Measurements from ENCODE around the gene TSN.
A peak's percentile ranks its signal among the peaks of the same experiment; 100 is the strongest.

The TSN gene

GRCh38 chr2:121748202-121748601 lies 7.2 kb upstream of the TSN start:
- no peak for DNase-seq

- DNase-seq = no peak
These were observed 607 bp upstream of the TSN start for GRCh38 chr2:121754851-121755236.

GRCh38 chr2:121764681-121765228 lies 9.3 kb downstream of the TSN start:
- no peak for DNase-seq

DNA sequence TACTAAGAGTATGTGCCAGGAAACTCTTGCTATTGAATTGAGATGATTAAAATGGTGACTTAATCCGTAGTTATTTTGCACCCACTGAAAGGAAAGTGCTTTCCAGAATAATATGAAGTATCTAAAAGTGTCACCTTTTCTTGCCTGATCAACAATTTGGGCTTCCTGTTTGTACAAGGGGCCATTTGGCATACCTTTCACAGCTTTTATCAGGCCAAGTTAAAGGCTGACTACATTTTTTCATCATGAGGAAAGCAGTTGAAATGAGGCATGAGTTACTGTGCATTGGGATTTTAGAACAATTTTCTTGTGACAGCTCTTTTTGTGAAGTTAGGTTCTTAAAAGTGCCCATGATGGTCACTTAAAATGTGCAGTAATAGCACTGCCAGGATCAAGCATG lies 11.2 kb downstream of the TSN start:
- DNase-seq = no peak

DNA sequence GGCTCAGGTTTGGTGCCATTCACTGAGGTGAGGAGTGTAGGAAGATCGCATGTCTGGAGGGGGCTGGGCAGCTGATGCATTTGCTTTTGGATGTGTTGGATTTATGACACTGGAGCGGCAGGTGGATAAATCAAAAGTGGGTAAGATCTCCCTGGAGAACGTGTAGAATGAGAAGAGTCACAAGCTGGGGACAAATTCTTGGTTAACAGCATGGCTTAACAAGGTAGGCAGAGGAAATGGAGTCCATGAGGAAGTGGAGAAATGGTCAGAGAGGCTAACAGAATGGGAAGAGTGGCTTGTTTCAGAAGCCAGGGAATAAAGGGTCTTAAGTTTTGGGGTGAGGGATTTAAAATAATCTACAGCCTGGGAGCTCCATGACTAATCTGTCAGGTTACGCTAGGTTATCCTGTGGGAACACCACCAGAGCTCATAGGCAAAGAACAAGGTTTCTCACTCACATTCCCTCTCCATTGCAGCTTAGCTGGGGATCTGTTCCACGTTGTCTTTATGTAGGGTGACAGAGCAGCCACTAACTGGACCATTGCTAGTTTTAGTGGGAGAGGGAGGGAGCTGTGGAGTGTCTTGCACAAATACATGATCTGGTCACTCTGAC lies 12.8 kb downstream of the TSN start:
- DNase-seq = no peak

DNA sequence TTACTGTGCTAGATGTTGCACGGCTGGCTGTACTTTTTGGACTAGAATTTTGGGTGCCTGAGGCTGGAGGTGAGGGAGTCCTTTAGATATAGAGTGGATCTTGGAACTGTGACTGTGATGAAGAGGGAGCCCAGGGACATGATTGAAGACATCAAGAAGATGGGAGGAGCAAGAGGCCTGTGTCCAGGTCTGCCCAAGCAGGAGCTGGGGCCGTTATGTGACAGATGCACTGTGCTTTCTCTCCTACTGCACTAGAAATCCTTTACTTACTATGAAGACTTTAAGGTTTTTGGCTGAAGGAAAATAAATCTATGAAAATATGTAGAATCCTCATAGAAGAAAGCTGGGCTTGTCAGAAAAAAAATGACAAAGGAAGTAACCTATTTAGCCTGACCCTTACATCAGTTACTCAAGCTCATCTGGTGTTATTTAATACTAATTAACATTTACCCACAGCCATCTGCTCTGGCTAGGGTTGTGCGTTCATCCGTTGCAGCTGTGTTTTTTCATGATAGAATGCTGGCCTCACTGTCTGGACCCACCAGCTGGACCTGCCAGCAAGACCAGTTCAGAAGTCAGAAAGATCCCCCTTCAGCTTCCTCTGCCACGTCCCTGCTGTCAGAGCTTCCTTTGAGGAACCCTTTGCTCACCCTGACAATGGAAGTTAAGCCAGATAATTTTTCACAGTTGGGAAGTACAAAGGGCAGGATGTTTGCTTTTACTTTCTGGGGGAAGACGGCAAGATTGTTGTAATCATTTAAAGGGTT lies 16.7 kb downstream of the TSN start:
- no peak for DNase-seq

DNA sequence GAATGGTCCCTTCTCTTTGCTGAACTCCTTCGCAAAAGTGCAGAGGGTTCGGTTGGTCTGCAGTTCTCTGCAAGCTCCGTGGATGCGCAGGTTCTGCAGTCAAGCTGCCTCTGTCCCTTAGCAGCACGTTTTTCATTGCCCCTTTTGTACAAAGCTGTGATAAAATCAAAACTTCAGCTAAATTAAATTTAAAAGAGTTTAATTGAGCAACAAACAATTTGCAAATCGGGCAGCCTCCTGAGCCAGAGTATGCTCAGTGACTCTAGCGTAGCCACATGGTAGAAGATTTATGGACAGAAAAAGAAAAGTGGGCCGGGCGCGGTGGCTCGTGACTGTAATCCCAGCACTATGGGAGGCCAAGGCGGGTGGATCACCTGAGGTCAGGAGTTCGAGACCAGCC lies 18.8 kb downstream of the TSN start:
- DNase-seq = no peak

DNA sequence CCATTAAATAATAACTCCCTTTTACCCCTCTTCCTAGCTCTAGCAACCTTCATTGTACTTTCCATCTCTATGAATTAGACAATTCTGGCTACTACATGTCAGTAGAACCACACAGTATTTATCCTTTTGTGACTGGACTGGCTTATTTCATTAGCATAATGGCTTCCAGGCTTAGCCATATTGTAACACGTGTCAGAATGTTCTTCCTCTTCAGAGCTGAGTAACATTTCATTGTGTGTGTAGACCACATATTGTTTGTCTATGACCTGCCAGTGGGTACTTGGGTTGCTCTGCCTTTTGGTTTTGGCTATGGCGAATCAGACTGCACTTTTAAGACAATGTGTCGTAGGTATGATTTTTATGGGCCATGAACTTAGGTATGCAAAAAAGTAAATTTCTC lies 20.9 kb downstream of the TSN start:
- no peak for DNase-seq

GRCh38 chr2:121776885-121777698 lies 21.6 kb downstream of the TSN start:
- no peak for DNase-seq

GRCh38 chr2:121777699-121778058 lies 22.2 kb downstream of the TSN start:
- no peak for DNase-seq

GRCh38 chr2:121778741-121779487 lies 23.5 kb downstream of the TSN start:
- no peak for DNase-seq

DNA sequence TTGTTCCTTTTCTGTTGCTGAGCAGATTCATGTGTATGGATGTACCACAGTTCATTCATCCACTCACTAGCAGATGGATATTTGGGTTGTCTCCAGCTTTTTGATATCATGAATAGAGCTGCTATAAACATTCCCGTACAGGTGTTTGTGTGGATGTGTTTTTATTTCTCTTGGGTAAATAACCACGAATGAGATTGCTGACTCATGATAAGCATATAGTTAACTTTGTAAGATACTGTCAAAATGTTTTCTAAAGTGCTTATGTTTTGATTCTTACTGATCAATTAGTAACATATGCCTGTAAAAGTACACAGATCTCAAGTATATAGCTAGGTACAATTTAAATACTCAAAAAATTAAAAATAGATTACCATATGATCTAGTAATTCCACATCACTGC lies 27.7 kb downstream of the TSN start:
- DNase-seq = no peak

DNA sequence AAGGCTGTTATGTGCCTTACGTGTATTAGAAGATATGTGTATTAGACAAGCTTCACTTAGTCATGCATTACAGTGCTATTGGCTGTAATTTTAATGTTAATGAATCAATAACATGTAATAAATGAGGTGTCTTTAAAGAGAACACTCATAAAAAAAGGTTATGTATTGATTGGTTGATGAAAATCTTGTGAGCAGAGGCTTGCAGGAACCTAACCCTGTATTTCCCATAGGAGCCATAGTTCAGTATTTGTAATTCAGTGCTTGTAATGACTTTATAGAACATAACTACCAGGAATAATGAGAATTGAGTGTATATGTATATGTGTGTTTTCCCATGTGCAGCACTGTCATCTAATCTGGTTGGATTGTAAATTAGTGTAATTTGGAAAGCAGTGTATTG lies 33.2 kb downstream of the TSN start:
- no peak for DNase-seq

- DNase-seq = no peak
These were observed 35.0 kb downstream of the TSN start for GRCh38 chr2:121790276-121790956.

DNA sequence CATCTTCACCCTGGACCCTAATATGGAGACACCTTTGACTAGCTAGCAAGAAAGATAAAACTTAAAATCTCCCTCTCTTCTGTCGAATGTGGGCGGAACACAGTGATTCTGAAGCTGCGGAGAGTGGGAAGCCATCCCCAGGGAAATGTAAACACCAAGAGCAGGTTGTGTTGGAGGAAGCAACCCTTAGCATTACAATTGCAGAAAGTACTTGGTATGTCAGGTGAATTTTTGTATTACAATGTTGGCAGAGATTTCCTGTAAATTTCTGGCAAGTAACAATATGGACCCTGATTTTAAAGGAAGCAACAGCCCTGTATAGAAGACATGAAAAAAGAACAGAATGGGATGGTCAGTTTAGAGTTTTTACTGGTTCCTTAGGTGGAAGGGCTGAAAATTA lies 35.8 kb downstream of the TSN start:
- no peak for DNase-seq

DNA sequence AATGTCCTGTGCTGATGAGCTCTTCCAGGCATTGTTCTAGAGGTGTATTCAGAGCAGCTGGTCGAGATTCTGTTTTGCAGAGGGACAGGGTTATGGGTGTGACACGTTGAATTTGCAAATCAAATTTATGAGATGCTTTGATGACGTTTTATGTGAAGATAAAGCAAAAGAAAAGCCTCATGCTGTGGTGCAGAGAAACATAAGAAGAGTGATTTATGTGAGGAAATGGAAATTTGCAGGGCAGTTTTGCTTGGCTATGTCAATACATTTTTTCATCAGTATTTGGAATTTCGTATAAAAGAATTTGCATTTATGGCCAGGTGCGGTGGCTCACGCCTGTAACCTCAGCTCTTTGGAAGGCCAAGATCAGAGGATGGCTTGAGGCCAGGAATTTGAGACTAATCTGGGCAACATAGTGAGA lies 36.4 kb downstream of the TSN start:
- DNase-seq = no peak

DNA sequence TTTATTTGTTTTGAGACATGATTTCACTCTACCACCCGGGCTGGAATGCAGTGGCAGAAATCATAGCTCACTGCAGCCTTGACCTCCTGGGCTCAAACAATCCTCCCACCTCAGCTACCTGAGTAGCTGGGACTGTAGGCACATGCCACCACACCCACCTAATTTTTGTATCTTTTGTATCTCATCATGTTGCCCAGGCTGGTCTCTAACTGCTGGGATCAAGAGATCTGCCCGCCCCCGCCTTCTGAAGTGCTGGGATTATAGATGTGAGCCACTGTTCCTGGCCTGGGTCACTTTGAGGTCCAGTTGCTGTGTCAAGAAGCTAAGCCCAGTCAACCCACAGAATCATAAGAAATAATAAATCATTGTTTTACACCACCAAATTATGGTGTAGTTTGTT lies 38.4 kb downstream of the TSN start:
- no peak for DNase-seq

DNA sequence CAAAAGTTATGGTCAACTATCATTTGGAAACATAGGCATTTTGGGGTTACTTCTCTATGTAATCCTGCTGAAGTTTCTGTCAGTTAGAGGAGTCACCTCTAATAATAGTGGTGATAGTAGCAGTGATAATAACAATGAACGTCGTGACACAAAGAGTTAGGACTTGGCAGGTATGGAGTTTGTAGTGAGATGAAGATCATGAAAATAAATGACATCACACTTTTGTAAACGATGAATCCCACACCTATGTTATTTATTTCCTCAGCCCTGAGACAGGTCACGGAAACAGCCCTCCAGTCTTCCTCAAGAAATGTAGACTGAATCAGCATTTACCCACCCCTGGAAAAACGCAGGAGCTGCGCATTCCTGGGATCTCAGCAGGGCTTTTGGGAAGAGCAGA lies 38.8 kb downstream of the TSN start:
- DNase-seq = no peak

DNA sequence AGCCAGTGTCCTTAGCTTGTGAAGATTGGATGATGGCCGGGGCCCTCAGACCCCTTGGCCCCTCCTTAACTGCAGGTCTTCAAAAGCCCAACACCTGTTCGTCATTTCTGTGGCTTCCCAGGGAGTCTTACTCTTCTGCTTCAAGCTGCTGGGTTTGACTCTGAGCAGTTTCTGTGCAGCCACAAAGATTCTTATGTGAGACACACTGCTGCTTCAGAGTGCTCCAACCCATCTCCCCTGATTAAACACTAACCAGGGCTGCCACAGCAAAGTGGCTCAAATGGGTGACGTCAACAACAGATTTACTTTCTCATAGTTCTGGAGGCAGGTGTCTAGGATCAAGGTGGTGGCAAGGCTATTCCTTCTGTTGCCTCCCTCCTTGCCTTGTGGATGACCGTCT lies 40.8 kb downstream of the TSN start:
- DNase-seq = no peak

DNA sequence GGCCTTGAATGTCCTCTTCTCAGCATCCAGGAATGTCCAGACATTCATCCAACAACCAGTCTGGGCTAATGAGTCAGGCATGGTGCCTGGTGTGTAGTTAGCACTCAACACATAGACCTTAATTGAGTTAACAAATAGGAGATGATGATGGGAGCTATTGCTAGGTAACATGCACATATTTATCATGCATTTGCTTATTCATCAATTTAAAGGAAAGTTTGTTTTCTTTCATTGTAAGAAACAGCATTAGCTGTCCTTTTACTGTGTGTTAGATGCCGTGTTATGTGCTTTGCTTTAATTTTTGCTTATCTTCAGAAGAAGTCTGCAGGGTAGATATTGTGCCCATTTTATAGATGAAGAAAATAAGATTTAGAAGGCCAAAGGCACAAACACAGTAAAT lies 43.2 kb downstream of the TSN start:
- no peak for DNase-seq

- no peak for DNase-seq
These were observed 46.5 kb downstream of the TSN start for GRCh38 chr2:121801916-121802315.

GRCh38 chr2:121803503-121803902 lies 48.1 kb downstream of the TSN start:
- DNase-seq = peak in 1 of 2 experiments; percentile 7

DNA sequence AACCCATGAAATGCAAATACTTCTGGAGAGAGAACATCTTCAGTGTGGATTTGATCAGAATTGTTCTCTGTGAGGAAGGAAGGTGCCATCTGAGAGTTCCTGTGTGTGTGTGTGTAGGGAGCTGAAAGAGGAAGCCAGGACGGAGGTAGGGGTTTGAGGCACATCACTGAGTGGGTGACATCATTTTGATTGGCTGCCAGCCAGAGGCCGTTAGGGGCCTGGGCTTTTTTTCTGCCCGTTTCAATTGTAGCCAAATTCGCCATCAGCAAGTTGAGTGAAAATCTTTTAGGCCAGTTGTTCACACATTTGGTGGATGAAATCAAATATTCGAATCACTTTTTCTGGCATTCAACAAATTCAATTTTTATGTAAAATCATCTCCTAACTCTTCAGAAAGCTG lies 48.9 kb downstream of the TSN start:
- no peak for DNase-seq
